Glomerular endothelial cell (primary cell): Measurements from ENCODE around the gene ARIH2. TPM values are rescaled to one million over a fixed set of nuclear protein-coding genes. Genes with fewer than 3 reads are reported as not detected.

Source experiments
- DNase-seq: peaks from one replicate; pipeline ENCODE4 v3.0.0-alpha.2; 2011; ENCODE audit warnings: low read depth, low spot score; ENCODE audit errors: extremely low read depth
- total RNA-seq: library from RNA; depleted of rRNA; stranded (reverse); fragments of >200 nt; gene quantifications from 2 replicates; pipeline ENCODE4 v1.2.3, GENCODE V29; 2015

ARIH2 gene
- total RNA-seq, 1 donor from 2014 or later: 64.3 TPM

- DNase-seq: no peak
These were observed 10.0 kb downstream of the ARIH2 start for GRCh38 chr3:48928679-48929078.

DNA sequence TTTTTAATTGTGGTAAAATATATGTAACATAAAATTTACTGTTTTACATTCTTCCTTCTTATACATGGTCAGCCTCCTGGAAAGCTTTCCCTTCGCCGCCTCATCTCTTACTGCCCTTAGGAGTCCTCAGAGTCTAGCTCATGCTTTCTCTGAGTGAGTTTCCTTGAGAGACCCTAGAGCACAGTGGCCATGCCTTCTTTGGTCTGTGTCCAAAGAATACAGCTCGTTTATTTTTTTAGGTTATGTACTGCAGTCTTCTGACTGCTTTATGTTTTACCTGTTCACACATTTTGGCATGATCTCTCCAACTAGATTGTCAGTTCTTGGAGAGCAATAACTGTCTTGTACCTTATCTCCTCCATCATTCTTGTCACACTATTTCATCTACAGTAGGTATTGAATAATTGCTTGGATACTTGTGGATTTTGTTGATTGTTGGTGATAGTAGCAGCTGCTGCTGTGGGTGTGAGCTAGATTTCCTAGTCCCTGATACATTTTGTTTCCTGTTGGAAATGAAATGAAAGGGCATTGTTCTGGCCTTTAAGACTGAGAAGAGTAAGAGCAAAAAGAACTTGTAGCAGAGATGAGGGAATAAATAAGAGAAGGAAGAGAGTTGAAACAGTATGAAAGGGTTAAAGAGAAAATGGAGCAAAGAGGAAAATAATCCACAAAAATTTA lies 10.9 kb downstream of the ARIH2 start:
- no peak for DNase-seq

DNA sequence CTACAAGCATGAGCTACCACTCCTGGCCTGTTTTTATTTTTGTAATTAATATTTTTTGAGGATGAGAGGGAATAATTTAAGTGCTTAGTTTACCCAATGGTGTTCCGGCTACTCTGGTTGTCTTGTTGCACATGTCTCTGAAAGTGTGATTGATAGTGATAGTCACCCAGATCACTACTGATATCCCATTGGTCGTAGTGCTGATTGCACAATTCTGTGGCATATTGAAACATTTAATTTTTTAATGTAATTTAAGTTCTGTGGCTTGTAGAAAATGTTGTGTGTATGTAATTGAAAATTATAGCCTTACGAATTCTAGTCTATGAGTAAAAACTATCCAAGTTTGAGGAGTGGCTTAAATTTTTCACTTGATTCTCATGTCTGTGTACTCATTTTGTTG lies 11.9 kb downstream of the ARIH2 start:
- no peak for DNase-seq

DNA sequence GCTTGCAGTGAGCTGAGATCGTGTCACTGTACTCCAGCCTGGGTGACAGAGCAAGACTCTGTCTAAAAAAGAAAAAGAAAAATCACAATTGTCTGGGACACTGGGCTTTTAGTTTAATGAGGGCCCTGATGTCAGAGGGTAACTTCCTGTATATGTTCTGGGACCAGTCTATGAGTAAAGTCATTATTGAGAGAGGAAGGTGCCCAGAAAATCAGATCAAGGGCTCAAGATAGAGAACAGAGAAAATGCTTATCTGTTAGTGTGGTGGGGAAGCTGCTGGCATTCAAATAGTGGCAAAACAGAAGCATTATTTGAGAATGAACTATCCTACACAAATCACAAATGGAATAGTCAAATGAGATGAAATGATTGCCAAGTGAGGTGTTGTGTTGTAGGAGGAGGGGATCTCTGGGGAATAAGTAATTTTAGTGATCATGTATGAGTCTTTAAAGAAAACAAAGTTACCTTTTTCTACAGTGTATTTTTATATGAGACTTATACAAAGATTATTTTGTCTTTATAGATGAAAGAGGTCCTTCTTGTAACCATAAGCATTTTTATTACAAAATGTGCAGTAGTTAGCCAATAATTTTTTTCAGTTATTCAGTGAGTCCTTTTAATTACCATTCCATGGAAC lies 13.4 kb downstream of the ARIH2 start:
- DNase-seq: no peak

- DNase-seq: no peak
These were observed 15.8 kb downstream of the ARIH2 start for GRCh38 chr3:48934333-48934991.

GRCh38 chr3:48935530-48935929 lies 16.9 kb downstream of the ARIH2 start:
- no peak for DNase-seq

DNA sequence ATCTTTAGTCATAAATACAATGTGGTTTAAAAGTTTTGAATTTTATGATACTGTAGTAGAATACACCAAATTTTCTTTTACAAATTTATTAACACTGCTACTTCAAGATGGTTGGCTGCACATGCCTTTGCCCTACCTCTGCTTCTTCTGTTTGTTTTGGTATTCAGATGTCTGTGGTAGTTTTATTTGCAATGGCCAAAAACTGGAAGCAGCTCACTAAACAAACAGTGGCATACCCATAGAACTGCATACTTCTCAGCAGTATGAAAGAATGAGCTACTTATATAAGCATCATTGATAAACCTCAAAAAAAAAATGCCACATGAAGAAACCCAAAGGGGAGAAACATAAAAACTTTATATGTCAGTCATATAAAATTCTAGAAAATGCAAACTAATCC lies 19.5 kb downstream of the ARIH2 start:
- DNase-seq: no peak

- no peak for DNase-seq
These were observed 20.0 kb downstream of the ARIH2 start for GRCh38 chr3:48938689-48939088.

GRCh38 chr3:48945432-48945831 lies 26.8 kb downstream of the ARIH2 start:
- no peak for DNase-seq

GRCh38 chr3:48945891-48946549 lies 27.4 kb downstream of the ARIH2 start:
- DNase-seq: no peak

DNA sequence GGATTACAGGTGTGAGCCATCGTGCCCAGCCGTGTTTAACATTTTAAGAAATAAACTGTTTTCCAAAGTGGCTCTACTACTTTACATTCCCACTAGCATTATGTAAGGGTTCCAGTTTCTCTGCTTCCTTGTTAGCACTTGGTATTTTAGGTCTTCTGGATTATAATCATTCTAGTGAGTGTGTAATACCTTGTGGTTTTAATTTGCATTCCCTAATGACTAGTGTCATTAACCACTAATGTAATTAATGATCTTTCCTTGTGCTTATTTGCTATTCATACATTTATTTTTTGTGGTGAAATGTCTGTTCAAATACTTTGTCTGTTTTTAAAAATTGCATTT lies 30.7 kb downstream of the ARIH2 start:
- DNase-seq: no peak

DNA sequence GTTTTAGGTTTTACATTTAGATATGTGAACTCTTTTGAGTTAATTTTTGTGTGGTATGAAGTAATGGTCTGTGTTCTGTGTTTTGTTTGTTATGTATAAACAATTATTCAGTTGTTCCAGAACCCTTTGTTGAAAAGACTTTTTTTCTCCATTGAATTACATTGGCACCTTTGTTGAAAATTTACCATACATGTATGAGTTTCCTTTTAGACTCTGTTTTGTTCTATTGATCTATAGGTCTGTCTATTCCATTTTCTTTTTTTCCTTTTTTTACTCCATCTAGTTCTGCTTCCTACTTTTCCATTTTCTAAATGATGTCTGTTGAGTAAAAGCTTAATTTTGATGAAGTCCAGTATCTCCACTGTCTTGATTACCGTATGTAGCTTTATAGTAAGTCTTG lies 31.4 kb downstream of the ARIH2 start:
- no peak for DNase-seq

GRCh38 chr3:48951764-48952163 lies 33.1 kb downstream of the ARIH2 start:
- DNase-seq: no peak

- DNase-seq: no peak
These were observed 34.0 kb downstream of the ARIH2 start for GRCh38 chr3:48952510-48953118.

DNA sequence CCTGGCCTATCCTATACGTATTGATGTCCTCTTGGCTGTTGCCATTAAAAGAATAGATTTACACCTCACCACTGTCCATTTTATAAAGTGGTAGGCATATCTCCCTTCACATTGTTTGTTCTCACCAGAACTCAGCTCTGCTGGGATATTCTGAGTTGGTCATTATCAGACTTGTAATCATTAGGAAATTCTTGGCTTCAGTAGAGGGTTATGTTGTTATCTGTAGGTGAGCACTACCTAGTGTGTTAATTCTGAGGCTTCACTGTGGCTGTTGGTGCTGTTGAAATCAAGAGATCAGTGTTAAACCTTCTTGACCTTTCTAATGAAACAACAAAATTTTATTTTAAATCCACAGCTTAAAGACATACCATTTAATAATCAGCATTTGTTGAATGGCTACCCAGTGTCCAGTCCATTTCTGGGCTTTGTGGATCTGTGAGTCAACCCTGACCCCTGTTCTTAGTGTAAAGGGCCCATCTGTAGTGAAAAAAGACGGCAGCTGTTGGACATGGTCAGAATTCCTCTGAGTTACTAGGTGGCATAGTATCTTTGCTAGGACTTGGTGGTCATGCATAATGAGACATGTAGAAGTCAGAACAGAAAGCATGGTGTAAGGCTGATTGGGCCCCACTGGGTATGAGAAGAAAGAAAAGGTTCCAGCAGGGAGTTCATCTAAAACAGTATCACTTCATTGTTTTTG lies 38.5 kb downstream of the ARIH2 start:
- DNase-seq: no peak

GRCh38 chr3:48960841-48961413 lies 42.3 kb downstream of the ARIH2 start:
- no peak for DNase-seq

GRCh38 chr3:48962340-48962739 lies 43.7 kb downstream of the ARIH2 start:
- no peak for DNase-seq

GRCh38 chr3:48962939-48963338 lies 44.3 kb downstream of the ARIH2 start:
- no peak for DNase-seq

GRCh38 chr3:48963591-48963990 lies 44.9 kb downstream of the ARIH2 start:
- no peak for DNase-seq

- no peak for DNase-seq
These were observed 47.7 kb downstream of the ARIH2 start for GRCh38 chr3:48966367-48966766.
